ENCODE data around the gene CACTIN. TPM values are rescaled to one million over a fixed set of nuclear protein-coding genes. Genes with fewer than 3 reads are reported as not detected.
A peak's percentile ranks its signal among the peaks of the same experiment; 100 is the strongest.

The CACTIN gene
- total and polyA plus RNA-seq, 9 donors: 2.7 to 39.1 (median 28.8) TPM

- no peak overlapping the region for H3K4me3 ChIP-seq
- intact Hi-C loops (cut with DNase I): loop anchor here in 1 of 4 donors (5.0 kb wide), 1 partner anchor 85 kb away; no protein-coding TSS in a partner anchor
- H3K4me1 ChIP-seq (ENCODE audit: insufficient read depth): peaks cover 16% of the 10 kb centered on the region
- DNase-seq: no peak
- no peak for TF ChIP-seq POLR2A (IDR thresholded peaks at IDR 0.05)
- TF ChIP-seq CTCF (IDR thresholded peaks at IDR 0.05): no peak
- no peak for TF ChIP-seq EP300 (IDR thresholded peaks at IDR 0.05)
- no peaks in the 10 kb centered on the region for H3K27me3 ChIP-seq
- H3K27ac ChIP-seq: peak overlapping the region; percentile 90 to 99
- WGBS, 3 donors: 89 to 93% (median 93%) methylated on average over 8 of the region's 8 CpGs
- no peaks in the 10 kb centered on the region for H3K36me3 ChIP-seq
- no peaks in the 10 kb centered on the region for H3K9me3 ChIP-seq
Measured at GRCh38 chr19:3672575-3672948, 46.0 kb upstream of the CACTIN start.

- Histone ChIP-seq H3K4me1 (ENCODE audit: insufficient read depth) (peaks cover 16% of the 10 kb centered on the region), H3K27ac (peak overlapping the region; percentile 90 to 99), H3K27me3 (no peaks in the 10 kb centered on the region), H3K36me3 (no peaks in the 10 kb centered on the region), H3K4me3 (peak overlapping the region; percentile 37), H3K9me3 (no peaks in the 10 kb centered on the region)
- TF ChIP-seq EP300 (IDR thresholded peaks at IDR 0.05) (no peak), POLR2A (IDR thresholded peaks at IDR 0.05) (no peak), CTCF (IDR thresholded peaks at IDR 0.05) (peak in 2 of 3 donors; percentile 11 to 20)
- peak in 3 of 5 donors; percentile 54 to 60 (median 60) for DNase-seq
- WGBS, 3 donors: 41 to 54% (median 49%) methylated on average over 38 to 40 of the region's 40 CpGs
- intact Hi-C loops (cut with DNase I): loop anchor here in 1 of 4 donors (5.0 kb wide), 1 partner anchor 85 kb away; no protein-coding TSS in a partner anchor
Measured at GRCh38 chr19:3671680-3672574, 45.3 kb upstream of the CACTIN start.

DNA sequence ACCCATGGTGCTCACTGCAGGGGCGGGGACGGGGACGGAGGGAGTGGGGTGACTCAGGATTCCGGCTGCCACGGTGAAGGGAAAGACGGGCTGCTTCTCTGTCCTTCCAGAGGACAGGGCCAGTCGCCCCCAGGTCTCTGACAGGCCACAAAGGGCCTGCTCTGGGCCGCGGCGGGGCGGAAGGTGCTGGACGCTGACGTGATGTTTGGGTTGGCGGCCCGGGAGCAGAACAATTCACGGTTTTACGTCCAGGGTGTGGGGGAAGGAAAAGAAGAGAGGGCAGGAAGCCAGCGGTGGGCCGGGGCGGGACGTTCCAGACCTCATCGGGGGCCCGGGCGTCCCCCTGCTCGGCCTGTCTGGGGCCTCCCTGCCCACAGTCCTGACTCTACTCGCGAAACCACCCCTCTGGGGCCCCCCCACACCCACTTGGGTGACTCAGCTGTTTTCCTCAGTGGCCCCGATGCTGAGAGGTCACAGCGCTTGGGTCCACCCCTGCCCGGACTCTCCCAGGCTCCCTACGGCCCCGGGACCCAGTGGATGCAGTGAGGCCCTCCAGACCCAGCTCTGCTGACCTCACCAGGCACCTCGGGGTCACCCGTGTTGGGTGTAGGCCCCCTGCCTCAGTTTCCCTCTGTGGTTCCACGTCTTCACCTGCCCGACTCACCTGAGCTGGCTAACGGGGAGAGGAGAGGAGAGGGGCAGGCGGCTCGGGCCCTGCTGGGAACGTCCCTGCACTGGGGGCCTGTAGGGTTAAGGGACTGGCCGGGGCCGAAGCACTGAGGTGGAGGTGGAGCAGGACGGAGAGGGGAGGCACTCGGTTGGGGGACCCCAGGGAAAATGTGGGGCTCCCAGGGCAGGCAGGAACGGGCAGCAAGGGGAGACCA is 44.4 kb upstream of the CACTIN start:
- Histone ChIP-seq H3K27ac (peak overlapping the region; percentile 90 to 99), H3K4me1 (ENCODE audit: insufficient read depth) (peaks cover 16% of the 10 kb centered on the region), H3K4me3 (peak overlapping the region; percentile 37), H3K36me3 (no peaks in the 10 kb centered on the region), H3K9me3 (no peaks in the 10 kb centered on the region), H3K27me3 (no peaks in the 10 kb centered on the region)
- peak; percentile 88 to 94 (median 90) for DNase-seq
- WGBS, 3 donors: 18 to 28% (median 18%) methylated on average over 45 of the region's 45 CpGs
- TF ChIP-seq POLR2A (IDR thresholded peaks at IDR 0.05) (peak; percentile 59), EP300 (IDR thresholded peaks at IDR 0.05) (peak; percentile 39), CTCF (IDR thresholded peaks at IDR 0.05) (no peak)
- intact Hi-C loops (cut with DNase I): loop anchor here in 1 of 4 donors (5.0 kb wide), 1 partner anchor 86 kb away; no protein-coding TSS in a partner anchor
